Frontal cortex (tissue), 4 donors: ENCODE data around the gene PHYHD1. TPM values are rescaled to one million over a fixed set of nuclear protein-coding genes. Genes with fewer than 3 reads are reported as not detected.
A peak's percentile ranks its signal among the peaks of the same experiment; 100 is the strongest.
"Not testable (repeated sequence)": the region's sequence is repeated elsewhere in the genome, so short reads cannot be mapped to it uniquely, and the experiment has no call there.

Experiments
- DNase-seq, 2 donors: peaks; one replicate each; pipeline ENCODE4 v3.0.0; 2012; ENCODE audit warnings: low spot score in 2 of 2
- FAIRE-seq: peaks from 2 replicates; lab custom pipeline; 2012; peaks lifted over from hg19 to GRCh38; lab: Jason Lieb, UNC
- total RNA-seq: library from RNA; depleted of rRNA; stranded (reverse); fragments of >200 nt; gene quantifications from one replicate; pipeline ENCODE4 v1.2.3, GENCODE V29; 2014
- donor health status: control.
- donor health status: control.
- donor health status: control.

The PHYHD1 gene
- total RNA-seq, 1 donor from 2014 or later = 1.2 TPM

- DNase-seq (no peak), FAIRE-seq (no peak)
These were observed 26.4 kb downstream of the PHYHD1 start for GRCh38 chr9:128947277-128947526.

GRCh38 chr9:128947527-128948301 lies 26.9 kb downstream of the PHYHD1 start, which contains the start of the genes DOLK and NUP188:
TSS of gene DOLK (minus strand) at chr9:128947603. CDS start at chr9:128947303, 300 bp downstream.
TSS of gene NUP188 (plus strand) at chr9:128947699. CDS start at chr9:128947720, 21 bp downstream.
- FAIRE-seq = no peak

DNA sequence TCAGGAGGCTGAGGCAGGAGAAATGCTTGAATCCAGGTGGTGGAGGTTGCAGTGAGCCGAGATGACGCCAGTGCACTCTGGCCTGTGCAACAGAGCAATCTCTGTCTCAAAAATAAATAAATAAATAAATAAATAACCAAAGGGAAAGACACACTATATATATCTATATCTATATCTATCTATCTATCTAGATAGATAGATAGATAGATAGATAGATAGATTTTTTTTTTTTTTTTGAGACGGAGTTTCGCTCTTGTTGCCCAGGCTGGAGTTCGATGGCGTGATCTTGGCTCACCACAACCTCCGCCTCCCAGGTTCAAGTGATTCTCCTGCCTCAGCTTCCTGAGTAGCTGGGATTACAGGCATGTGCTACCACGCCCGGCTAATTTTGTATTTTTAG lies 40.6 kb downstream of the PHYHD1 start:
- FAIRE-seq = not testable (repeated sequence)

More at GRCh38 chr9:128947527-128948301, 26.9 kb downstream of the PHYHD1 start, which contains the start of the genes DOLK and NUP188:
- DNase-seq = peak; percentile 99

DNA sequence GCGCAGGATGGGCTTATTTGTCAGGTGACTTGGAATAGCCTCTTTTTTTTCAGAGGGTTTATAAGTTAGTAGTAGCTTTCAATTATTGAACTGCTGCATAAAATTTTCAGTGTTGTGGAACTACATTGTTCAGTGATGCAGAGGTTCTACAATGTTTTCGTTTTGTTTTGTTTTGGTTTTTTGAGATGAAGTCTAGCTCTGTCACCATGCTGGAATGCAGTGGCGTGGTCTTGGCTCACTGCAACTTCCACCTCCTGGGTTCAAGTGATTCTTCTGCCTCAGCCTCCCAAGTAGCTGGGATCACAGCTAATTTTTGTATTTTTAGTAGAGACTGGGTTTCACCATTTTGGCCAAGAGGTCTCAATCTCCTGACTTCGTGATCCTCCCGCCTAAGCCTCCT lies 48.7 kb downstream of the PHYHD1 start:
- no peak for DNase-seq
- FAIRE-seq = no peak

More for the DNA sequence above, 40.6 kb downstream of the PHYHD1 start:
- not testable (repeated sequence) for DNase-seq

- FAIRE-seq (no peak), DNase-seq (no peak)
These were observed 52.2 kb downstream of the PHYHD1 start for GRCh38 chr9:128972956-128973355.

DNA sequence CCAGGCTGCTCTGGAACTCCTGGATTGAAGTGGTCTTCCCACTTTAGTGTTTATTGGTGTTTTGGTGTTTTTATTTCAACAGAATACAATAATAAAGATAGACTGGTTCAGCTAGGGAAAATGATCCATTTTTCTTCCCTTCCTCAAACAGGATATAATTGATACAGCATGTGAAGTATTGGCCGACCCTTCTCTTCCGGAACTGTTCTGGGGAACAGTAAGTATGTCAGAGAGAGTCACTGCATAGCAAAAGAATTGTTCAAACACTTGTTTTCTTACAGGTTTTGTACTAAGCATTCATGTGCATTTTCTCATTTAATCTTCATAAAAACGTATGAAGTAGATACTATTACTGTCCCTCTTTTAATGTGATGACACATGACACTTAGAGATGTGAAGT lies 58.3 kb downstream of the PHYHD1 start:
- no peak for FAIRE-seq

GRCh38 chr9:128983536-128983935 lies 62.8 kb downstream of the PHYHD1 start:
- FAIRE-seq (no peak), DNase-seq (no peak)

More for the DNA sequence above, 58.3 kb downstream of the PHYHD1 start:
- DNase-seq = no peak

GRCh38 chr9:128986671-128987070 lies 65.9 kb downstream of the PHYHD1 start:
- DNase-seq = no peak
- no peak for FAIRE-seq

DNA sequence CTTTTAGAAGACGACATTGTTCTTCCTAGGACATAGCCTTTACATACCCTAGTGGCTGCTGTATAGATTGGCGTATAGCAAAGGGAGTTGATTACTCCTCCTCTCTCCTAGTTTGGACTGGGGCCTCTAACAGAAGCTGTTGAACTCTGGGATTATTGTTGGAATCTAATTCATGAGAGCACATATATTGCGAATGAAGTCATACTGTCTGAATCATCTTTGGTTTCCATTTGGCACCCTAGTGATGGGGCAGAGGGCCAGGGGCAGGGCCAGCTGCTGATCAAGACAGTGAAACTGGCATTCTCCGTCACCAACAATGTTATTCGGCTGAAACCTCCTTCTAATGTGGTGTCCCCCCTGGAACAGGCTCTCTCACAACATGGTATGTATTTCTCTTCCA lies 67.0 kb downstream of the PHYHD1 start:
- FAIRE-seq (no peak), DNase-seq (no peak)

Other genes starting within 250 kb of the PHYHD1 start
- gene SET, start 231.8 kb upstream of the PHYHD1 start, total RNA-seq = 846 TPM
- gene PKN3, start 218.5 kb upstream of the PHYHD1 start, total RNA-seq = 0.41 TPM
- 1.2 TPM for gene ZDHHC12, start 196.9 kb upstream of the PHYHD1 start, total RNA-seq
- gene ZER1, start 149.1 kb upstream of the PHYHD1 start, total RNA-seq = 20.4 TPM
- 6.5 TPM for gene TBC1D13, start 133.7 kb upstream of the PHYHD1 start, total RNA-seq
- 21.6 TPM for gene ENDOG, start 102.5 kb upstream of the PHYHD1 start, total RNA-seq
- gene SPOUT1, start 91.2 kb upstream of the PHYHD1 start, total RNA-seq = 10.2 TPM
- gene KYAT1, start 39.0 kb upstream of the PHYHD1 start, total RNA-seq = 9.8 TPM
- 19.6 TPM for gene LRRC8A, start 38.8 kb upstream of the PHYHD1 start, total RNA-seq
- 18.3 TPM for gene DOLK, start 26.6 kb downstream of the PHYHD1 start, total RNA-seq
- 22.0 TPM for gene NUP188, start 26.7 kb downstream of the PHYHD1 start, total RNA-seq
- 60.3 TPM for gene SH3GLB2, start 107.3 kb downstream of the PHYHD1 start, total RNA-seq
- gene MIGA2, start 115.6 kb downstream of the PHYHD1 start, total RNA-seq = 12.6 TPM
- gene DOLPP1, start 160.1 kb downstream of the PHYHD1 start, total RNA-seq = 16.7 TPM
- 12.2 TPM for gene CRAT, start 189.8 kb downstream of the PHYHD1 start, total RNA-seq
- gene PTPA, start 190.4 kb downstream of the PHYHD1 start, total RNA-seq = 55.0 TPM